ENCODE data around the gene HECTD4. TPM values are rescaled to one million over a fixed set of nuclear protein-coding genes. Genes with fewer than 3 reads are reported as not detected.

HECTD4 gene
- total RNA-seq, 2 experiments from 2014 or later, result 22.2 to 23.8 TPM

- no peaks in the 10 kb centered on the region for H3K9me3 Mint-ChIP-seq (ENCODE audit: low read depth)
- H3K27ac Mint-ChIP-seq, result no peak overlapping the region
- no peaks in the 10 kb centered on the region for H3K4me1 Mint-ChIP-seq
- no peaks in the 10 kb centered on the region for H3K36me3 Mint-ChIP-seq (ENCODE audit: low read depth)
- no peak overlapping the region for H3K4me3 Mint-ChIP-seq
- ATAC-seq (no peak), DNase-seq (no peak)
- ChIA-PET CTCF (interaction anchor here (0.6 kb wide), 1 partner anchor 207 kb away, joined by 3 read pairs; no protein-coding TSS in a partner anchor), POLR2A (no interaction called here)
- H3K27me3 Mint-ChIP-seq, result no peaks in the 10 kb centered on the region
- intact Hi-C loops (cut with DNase I, micrococcal nuclease), result no loop called here
Observed at GRCh38 chr12:112331886-112332285, 50.3 kb downstream of the HECTD4 start.

- Mint-ChIP-seq H3K9me3 (ENCODE audit: low read depth) (no peaks in the 10 kb centered on the region), H3K4me3 (no peak overlapping the region), H3K27ac (no peak overlapping the region), H3K36me3 (ENCODE audit: low read depth) (no peaks in the 10 kb centered on the region), H3K27me3 (no peaks in the 10 kb centered on the region), H3K4me1 (no peaks in the 10 kb centered on the region)
- ATAC-seq (no peak), DNase-seq (no peak)
- intact Hi-C loops (cut with DNase I, micrococcal nuclease), result no loop called here
- CTCF ChIA-PET, result no interaction called here
- POLR2A ChIA-PET, result no interaction called here
Observed at GRCh38 chr12:112330706-112331105, 51.5 kb downstream of the HECTD4 start.

- Mint-ChIP-seq H3K4me3 (no peak overlapping the region), H3K4me1 (no peaks in the 10 kb centered on the region), H3K9me3 (ENCODE audit: low read depth) (no peaks in the 10 kb centered on the region), H3K36me3 (ENCODE audit: low read depth) (no peaks in the 10 kb centered on the region), H3K27me3 (no peaks in the 10 kb centered on the region), H3K27ac (no peak overlapping the region)
- intact Hi-C loops (cut with DNase I, micrococcal nuclease), result no loop called here
- ATAC-seq (no peak), DNase-seq (no peak)
- POLR2A ChIA-PET, result no interaction called here
- CTCF ChIA-PET, result interaction anchor here (0.6 to 0.7 kb wide), 2 partner anchors 51 to 87 kb away, joined by 3 read pairs; no protein-coding TSS in a partner anchor
Observed at GRCh38 chr12:112328456-112329124, 53.6 kb downstream of the HECTD4 start.

- ChIA-PET POLR2A (no interaction called here), CTCF (interaction anchor here (0.7 kb wide), 1 partner anchor 85 kb away, joined by 3 read pairs; no protein-coding TSS in a partner anchor)
- intact Hi-C loops (cut with DNase I, micrococcal nuclease), result no loop called here
- no peaks in the 10 kb centered on the region for H3K27me3 Mint-ChIP-seq
- H3K9me3 Mint-ChIP-seq (ENCODE audit: low read depth), result no peaks in the 10 kb centered on the region
- H3K4me1 Mint-ChIP-seq, result peaks cover 7% of the 10 kb centered on the region
- H3K27ac Mint-ChIP-seq, result no peak overlapping the region
- ATAC-seq, result no peak
- H3K36me3 Mint-ChIP-seq (ENCODE audit: low read depth), result no peaks in the 10 kb centered on the region
- no peak overlapping the region for H3K4me3 Mint-ChIP-seq
- DNase-seq, result no peak
Observed at GRCh38 chr12:112327209-112327938, 54.9 kb downstream of the HECTD4 start.

- H3K27ac Mint-ChIP-seq, result no peak overlapping the region
- ChIA-PET CTCF (no interaction called here), POLR2A (no interaction called here)
- DNase-seq (no peak), ATAC-seq (no peak)
- no peaks in the 10 kb centered on the region for H3K9me3 Mint-ChIP-seq (ENCODE audit: low read depth)
- peaks cover 7% of the 10 kb centered on the region for H3K4me1 Mint-ChIP-seq
- no peaks in the 10 kb centered on the region for H3K36me3 Mint-ChIP-seq (ENCODE audit: low read depth)
- no peak overlapping the region for H3K4me3 Mint-ChIP-seq
- intact Hi-C loops (cut with DNase I, micrococcal nuclease), result no loop called here
- H3K27me3 Mint-ChIP-seq, result no peaks in the 10 kb centered on the region
Observed at GRCh38 chr12:112325622-112326207, 56.5 kb downstream of the HECTD4 start.

GRCh38 chr12:112325157-112325556, 57.1 kb downstream of the HECTD4 start:
- no peak for DNase-seq
- H3K36me3 Mint-ChIP-seq (ENCODE audit: low read depth), result no peaks in the 10 kb centered on the region
- peaks cover 7% of the 10 kb centered on the region for H3K4me1 Mint-ChIP-seq
- intact Hi-C loops (cut with DNase I, micrococcal nuclease), result no loop called here
- no peak for ATAC-seq
- no peak overlapping the region for H3K4me3 Mint-ChIP-seq
- POLR2A ChIA-PET, result no interaction called here
- CTCF ChIA-PET, result no interaction called here
- no peaks in the 10 kb centered on the region for H3K27me3 Mint-ChIP-seq
- H3K9me3 Mint-ChIP-seq (ENCODE audit: low read depth), result no peaks in the 10 kb centered on the region
- no peak overlapping the region for H3K27ac Mint-ChIP-seq

- DNase-seq (no peak), ATAC-seq (no peak)
- Mint-ChIP-seq H3K4me3 (no peak overlapping the region), H3K27ac (no peak overlapping the region), H3K36me3 (ENCODE audit: low read depth) (no peaks in the 10 kb centered on the region), H3K4me1 (peaks cover 7% of the 10 kb centered on the region), H3K27me3 (no peaks in the 10 kb centered on the region), H3K9me3 (ENCODE audit: low read depth) (no peaks in the 10 kb centered on the region)
- intact Hi-C loops (cut with DNase I, micrococcal nuclease), result no loop called here
- CTCF ChIA-PET, result no interaction called here
- POLR2A ChIA-PET, result interaction anchor here (0.7 kb wide), 1 partner anchor 14 kb away, joined by 5 read pairs; no protein-coding TSS in a partner anchor
Observed at GRCh38 chr12:112322882-112323547, 59.2 kb downstream of the HECTD4 start.

- intact Hi-C loops (cut with DNase I, micrococcal nuclease), result no loop called here
- no peaks in the 10 kb centered on the region for H3K36me3 Mint-ChIP-seq (ENCODE audit: low read depth)
Observed at GRCh38 chr12:112322441-112322840, 59.8 kb downstream of the HECTD4 start.

GRCh38 chr12:112321245-112321644, 61.0 kb downstream of the HECTD4 start:
- no peaks in the 10 kb centered on the region for H3K27me3 Mint-ChIP-seq
- no peak overlapping the region for H3K4me3 Mint-ChIP-seq
- no peak overlapping the region for H3K27ac Mint-ChIP-seq
- ATAC-seq (no peak), DNase-seq (no peak)
- no peaks in the 10 kb centered on the region for H3K36me3 Mint-ChIP-seq (ENCODE audit: low read depth)
- H3K4me1 Mint-ChIP-seq, result peaks cover 7% of the 10 kb centered on the region
- CTCF ChIA-PET, result no interaction called here
- POLR2A ChIA-PET, result no interaction called here
- intact Hi-C loops (cut with DNase I, micrococcal nuclease), result no loop called here
- H3K9me3 Mint-ChIP-seq (ENCODE audit: low read depth), result no peaks in the 10 kb centered on the region

More at GRCh38 chr12:112322441-112322840, 59.8 kb downstream of the HECTD4 start:
- no peak overlapping the region for H3K4me3 Mint-ChIP-seq
- ChIA-PET POLR2A (interaction anchor here (0.7 kb wide), 1 partner anchor 15 kb away, joined by 5 read pairs; no protein-coding TSS in a partner anchor), CTCF (no interaction called here)
- ATAC-seq, result no peak
- H3K27me3 Mint-ChIP-seq, result no peaks in the 10 kb centered on the region
- no peaks in the 10 kb centered on the region for H3K9me3 Mint-ChIP-seq (ENCODE audit: low read depth)
- H3K27ac Mint-ChIP-seq, result no peak overlapping the region
- no peak for DNase-seq
- H3K4me1 Mint-ChIP-seq, result peaks cover 7% of the 10 kb centered on the region

- POLR2A ChIA-PET, result no interaction called here
Observed at GRCh38 chr12:112319395-112319794, 62.8 kb downstream of the HECTD4 start.

GRCh38 chr12:112317481-112317880, 64.8 kb downstream of the HECTD4 start:
- no peaks in the 10 kb centered on the region for H3K27me3 Mint-ChIP-seq

More at GRCh38 chr12:112319395-112319794, 62.8 kb downstream of the HECTD4 start:
- intact Hi-C loops (cut with DNase I, micrococcal nuclease), result no loop called here
- H3K4me3 Mint-ChIP-seq, result no peak overlapping the region
- H3K36me3 Mint-ChIP-seq (ENCODE audit: low read depth), result peaks cover 3% of the 10 kb centered on the region
- H3K27ac Mint-ChIP-seq, result no peak overlapping the region
- H3K9me3 Mint-ChIP-seq (ENCODE audit: low read depth), result no peaks in the 10 kb centered on the region
- no peak for DNase-seq
- peaks cover 7% of the 10 kb centered on the region for H3K4me1 Mint-ChIP-seq
- CTCF ChIA-PET, result no interaction called here
- H3K27me3 Mint-ChIP-seq, result no peaks in the 10 kb centered on the region
- ATAC-seq, result no peak

More at GRCh38 chr12:112317481-112317880, 64.8 kb downstream of the HECTD4 start:
- no peak overlapping the region for H3K27ac Mint-ChIP-seq
- H3K4me3 Mint-ChIP-seq, result no peak overlapping the region
- no peaks in the 10 kb centered on the region for H3K4me1 Mint-ChIP-seq
- ATAC-seq, result no peak
- intact Hi-C loops (cut with DNase I, micrococcal nuclease), result no loop called here
- CTCF ChIA-PET, result no interaction called here
- POLR2A ChIA-PET, result no interaction called here
- H3K36me3 Mint-ChIP-seq (ENCODE audit: low read depth), result peaks cover 6% of the 10 kb centered on the region
- no peak for DNase-seq
- no peaks in the 10 kb centered on the region for H3K9me3 Mint-ChIP-seq (ENCODE audit: low read depth)

Measured in activated CD4-positive, alpha-beta T cell treated with anti-CD3 and anti-CD28 coated beads for 36 hours (primary cell).